Neural cell (in vitro differentiated cells): ENCODE measurements around the gene AFF2. TPM values are rescaled to one million over a fixed set of nuclear protein-coding genes. Genes with fewer than 3 reads are reported as not detected.

Experiments used
- H2AFZ ChIP-seq: fragments of 200-600, 300-800 bp; sonication (generic), shearing (Covaris generic); 2 replicates; pipeline ENCODE4 v1.6.0; 2014; ENCODE audit warnings: low read depth, mild to moderate bottlenecking, antibody characterized with exemption, low read length, moderate library complexity
- H3F3A ChIP-seq: fragments of 200-600 bp; shearing (Covaris generic); 2 replicates; pipeline ENCODE4 v1.6.1; 2016; ENCODE audit warnings: mild to moderate bottlenecking, moderate library complexity, mixed read lengths, antibody characterized with exemption, low read length; ENCODE audit not compliant: insufficient read depth, poor library complexity, severe bottlenecking
- H3K27ac ChIP-seq: fragments of 200-600, 300-800 bp; sonication (generic), shearing (Covaris generic); 2 replicates; pipeline ENCODE4 v1.5.1; 2014; ENCODE audit warnings: mild to moderate bottlenecking, low read length, moderate library complexity
- H3K27me3 ChIP-seq: fragments of 300-800, 200-600 bp; sonication (generic), shearing (Covaris generic); 2 replicates; pipeline ENCODE4 v1.6.0; 2014; ENCODE audit warnings: mild to moderate bottlenecking, low read depth, low read length, moderate library complexity; ENCODE audit not compliant: insufficient read depth
- H3K36me3 ChIP-seq: fragments of 300-800, 200-600 bp; sonication (generic), shearing (Covaris generic); 2 replicates; pipeline ENCODE4 v1.5.1; 2014; ENCODE audit warnings: mild to moderate bottlenecking, antibody characterized with exemption, low read length, moderate library complexity; ENCODE audit not compliant: insufficient read depth
- H3K4me2 ChIP-seq: fragments of 300-800, 200-600 bp; sonication (generic), shearing (Covaris generic); 2 replicates; pipeline ENCODE4 v1.6.0; 2014; ENCODE audit warnings: mild to moderate bottlenecking, low read length
- H3K4me3 ChIP-seq: fragments of 300-800, 200-600 bp; sonication (generic), shearing (Covaris generic); 2 replicates; pipeline ENCODE4 v1.5.1; 2014; ENCODE audit warnings: mild to moderate bottlenecking, low read length, moderate library complexity
- H3K79me2 ChIP-seq: fragments of 200-600 bp; shearing (Covaris generic); replicated peaks from 2 replicates; pipeline ENCODE4 v1.6.0; 2014; ENCODE audit warnings: mild to moderate bottlenecking, low read length, moderate library complexity; ENCODE audit not compliant: insufficient read depth
- H3K9ac ChIP-seq: fragments of 300-800, 200-600 bp; sonication (generic), shearing (Covaris generic); 2 replicates; pipeline ENCODE4 v1.6.1; 2016; ENCODE audit warnings: mild to moderate bottlenecking, low read length, mixed read lengths
- H3K9me2 ChIP-seq: fragments of 200-600 bp; shearing (Covaris generic); 2 replicates; pipeline ENCODE4 v1.6.1; 2016; ENCODE audit warnings: mild to moderate bottlenecking, low read length, mixed read lengths; ENCODE audit not compliant: insufficient read depth
- H3K9me3 ChIP-seq: fragments of 200-600, 300-800 bp; sonication (generic), shearing (Covaris generic); 2 replicates; pipeline ENCODE4 v1.6.1; 2016; ENCODE audit warnings: mild to moderate bottlenecking, mixed run types, low read length, moderate library complexity, mixed read lengths
- H4K20me1 ChIP-seq: fragments of 200-600 bp; shearing (Covaris generic); 2 replicates; pipeline ENCODE4 v1.6.1; 2016; ENCODE audit warnings: mild to moderate bottlenecking, mixed run types; ENCODE audit not compliant: insufficient read depth
- CTCF ChIP-seq: fragments of 450-650 bp; IDR thresholded peaks from 2 replicates; pipeline ENCODE4 v1.5.1; 2014; ENCODE audit warnings: antibody characterized with exemption, mild to moderate bottlenecking, moderate library complexity; ENCODE audit not compliant: poor library complexity, severe bottlenecking
- EP300 ChIP-seq: fragments of 450-650 bp; conservative IDR thresholded peaks from 2 replicates; pipeline ENCODE4 v1.6.1; 2014; ENCODE audit warnings: antibody characterized with exemption, mild to moderate bottlenecking, moderate library complexity; ENCODE audit not compliant: poor library complexity, severe bottlenecking
- EZH2 ChIP-seq: fragments of 200-600, 300-800 bp; shearing (Covaris generic), sonication (generic); IDR thresholded peaks from 2 replicates; pipeline ENCODE4 v1.6.1; 2014; ENCODE audit warnings: antibody characterized with exemption, low read length, borderline replicate concordance, mild to moderate bottlenecking; ENCODE audit not compliant: insufficient read depth, poor library complexity, severe bottlenecking
- MXI1 ChIP-seq: fragments of 450-650 bp; conservative IDR thresholded peaks from 2 replicates; pipeline ENCODE4 v1.6.1; 2014; ENCODE audit warnings: antibody characterized with exemption, mild to moderate bottlenecking; ENCODE audit not compliant: poor library complexity, severe bottlenecking
- POLR2AphosphoS5 ChIP-seq: IDR thresholded peaks from 2 replicates; pipeline ENCODE4 v1.6.1; 2012
- RAD21 ChIP-seq: fragments of 450-650 bp; conservative IDR thresholded peaks from 2 replicates; pipeline ENCODE4 v1.6.1; 2014; ENCODE audit warnings: antibody characterized with exemption, mild to moderate bottlenecking, moderate library complexity
- REST ChIP-seq: IDR thresholded peaks from 2 replicates; pipeline ENCODE4 v1.6.1; 2012; ENCODE audit warnings: borderline replicate concordance
- SMC3 ChIP-seq: fragments of 450-650 bp; conservative IDR thresholded peaks from 2 replicates; pipeline ENCODE4 v1.6.1; 2014; ENCODE audit warnings: antibody characterized with exemption, mild to moderate bottlenecking, moderate library complexity; ENCODE audit not compliant: poor library complexity
- TAF1 ChIP-seq: IDR thresholded peaks from 2 replicates; pipeline ENCODE4 v1.6.1; 2012; ENCODE audit warnings: low read depth
- polyA plus RNA-seq: library from polyadenylated mRNA; depleted of rRNA; stranded (reverse); fragments of >200 nt; gene quantifications from 2 replicates; pipeline ENCODE4 v1.2.3, GENCODE V29; 2014

AFF2 gene
- polyA plus RNA-seq, 1 donor from 2014 or later = 10.5 TPM

GRCh38 chrX:148771440-148771839 lies 271.0 kb downstream of the AFF2 start:
- no peak overlapping the region for H3K27ac ChIP-seq
- no peaks in the 10 kb centered on the region for H3K79me2 ChIP-seq
- TF ChIP-seq MXI1 = no peak
- TF ChIP-seq CTCF = no peak
- TF ChIP-seq EZH2 = no peak
- TF ChIP-seq SMC3 = no peak
- no peak for TF ChIP-seq TAF1
- no peak for TF ChIP-seq EP300
- TF ChIP-seq REST = no peak
- TF ChIP-seq POLR2AphosphoS5 = no peak
- no peak for TF ChIP-seq RAD21

GRCh38 chrX:148774276-148774675 lies 273.9 kb downstream of the AFF2 start:
- TF ChIP-seq MXI1 (no peak), EZH2 (no peak)
- H3K9ac ChIP-seq = no peak overlapping the region
- no peaks in the 10 kb centered on the region for H4K20me1 ChIP-seq
- H3K4me3 ChIP-seq = no peak overlapping the region
- H3K9me3 ChIP-seq = no peaks in the 10 kb centered on the region
- H2AFZ ChIP-seq = no peak overlapping the region
- no peaks in the 10 kb centered on the region for H3K79me2 ChIP-seq
- no peak overlapping the region for H3K27ac ChIP-seq
- no peaks in the 10 kb centered on the region for H3K36me3 ChIP-seq
- H3K9me2 ChIP-seq = no peaks in the 10 kb centered on the region
- H3F3A ChIP-seq = no peaks in the 10 kb centered on the region
- no peaks in the 10 kb centered on the region for H3K27me3 ChIP-seq
- H3K4me2 ChIP-seq = no peak overlapping the region

More at GRCh38 chrX:148771440-148771839, 271.0 kb downstream of the AFF2 start:
- H4K20me1 ChIP-seq = no peaks in the 10 kb centered on the region
- no peaks in the 10 kb centered on the region for H3K9me3 ChIP-seq
- no peaks in the 10 kb centered on the region for H3F3A ChIP-seq
- no peak overlapping the region for H3K4me2 ChIP-seq
- no peaks in the 10 kb centered on the region for H3K27me3 ChIP-seq
- H3K4me3 ChIP-seq = no peak overlapping the region
- H3K36me3 ChIP-seq = no peaks in the 10 kb centered on the region
- no peak overlapping the region for H3K9ac ChIP-seq
- H2AFZ ChIP-seq = no peak overlapping the region
- H3K9me2 ChIP-seq = no peaks in the 10 kb centered on the region

GRCh38 chrX:148784137-148784536 lies 283.7 kb downstream of the AFF2 start:
- Histone ChIP-seq H3F3A (no peaks in the 10 kb centered on the region), H3K4me2 (no peak overlapping the region), H3K79me2 (no peaks in the 10 kb centered on the region), H4K20me1 (no peaks in the 10 kb centered on the region), H3K4me3 (no peak overlapping the region), H3K36me3 (no peaks in the 10 kb centered on the region), H3K27me3 (no peaks in the 10 kb centered on the region), H3K9me2 (no peaks in the 10 kb centered on the region), H2AFZ (no peak overlapping the region), H3K27ac (no peak overlapping the region), H3K9me3 (no peaks in the 10 kb centered on the region), H3K9ac (no peak overlapping the region)
- TF ChIP-seq CTCF (no peak), SMC3 (no peak), EZH2 (no peak), POLR2AphosphoS5 (no peak)
